ENCODE data around the gene CIRBP. TPM values are rescaled to one million over a fixed set of nuclear protein-coding genes. Genes with fewer than 3 reads are reported as not detected.

CIRBP gene
- total RNA-seq, 2 experiments from 2014 or later = 278 to 309 TPM

GRCh38 chr19:1253514-1254080, 15.5 kb upstream of the CIRBP start:
- Histone ChIP-seq H3K79me2 (ENCODE audit: insufficient read depth, low read depth, low read length) (peaks cover 45% of the 10 kb centered on the region; the same call in 1 of the 2 replicates), H3K9me3 (ENCODE audit: low read length) (no peaks in the 10 kb centered on the region)
- intact Hi-C loops (cut with micrococcal nuclease; ENCODE audit: unreplicated experiment) = loop anchor here (1.0 kb wide), 1 partner anchor 8 kb away; no protein-coding TSS in a partner anchor

DNA sequence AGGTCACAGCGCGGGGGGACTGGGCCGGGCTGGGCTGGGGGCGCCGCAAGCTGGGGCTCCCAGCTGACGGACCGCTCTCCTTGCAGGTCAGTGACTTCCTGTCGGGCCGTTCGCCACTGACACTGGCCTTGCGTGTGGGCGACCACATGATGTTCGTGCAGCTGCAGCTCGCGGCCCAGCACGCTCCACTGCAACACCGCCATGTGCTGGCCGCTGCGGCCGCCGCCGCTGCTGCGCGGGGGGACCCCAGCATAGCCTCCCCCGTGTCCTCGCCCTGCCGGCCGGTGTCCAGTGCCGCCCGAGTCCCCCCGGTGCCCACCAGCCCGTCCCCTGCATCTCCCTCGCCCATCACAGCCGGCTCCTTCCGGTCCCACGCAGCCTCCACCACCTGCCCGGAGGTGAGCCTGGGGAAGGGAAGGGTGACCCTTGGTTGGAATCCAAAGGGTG, 15.0 kb upstream of the CIRBP start:
- Histone ChIP-seq H4K20me1 (ENCODE audit: insufficient read depth, low read length) (0 out of 2 replicates have a peak, but pooled peaks cover 7% of the 10 kb centered on the region), H3K9me2 (ENCODE audit: insufficient read depth, low read length) (no peaks in the 10 kb centered on the region), H3K27ac (ENCODE audit: low read depth, low read length, poor library complexity, severe bottlenecking) (no peak overlapping the region), H3K4me3 (ENCODE audit: low read depth, low read length, poor library complexity, severe bottlenecking) (no peak overlapping the region), H2AFZ (ENCODE audit: low read length) (no peak overlapping the region), H3K9me3 (ENCODE audit: low read length) (no peaks in the 10 kb centered on the region), H3K4me2 (ENCODE audit: low read length) (no peak overlapping the region), H3K4me1 (ENCODE audit: insufficient read depth, low read length, poor library complexity, severe bottlenecking) (peaks cover 44% of the 10 kb centered on the region), H3K79me2 (ENCODE audit: insufficient read depth, low read depth, low read length) (peaks cover 45% of the 10 kb centered on the region; the same call in 1 of the 2 replicates), H3K36me3 (ENCODE audit: insufficient read depth, low read length) (peaks cover 78% of the 10 kb centered on the region)
- ChIA-PET CTCF (ENCODE audit: unreplicated experiment) (no interaction called here), POLR2A (interaction anchor here (1.7 kb wide), 1 partner anchor 15 kb away, joined by 13 read pairs; the partner anchor contains the start of gene CIRBP)
- BruUV-seq (replicated peaks) = no TSS peak
- DNase-seq (ENCODE audit: low spot score) = no peak
- no peak for TF ChIP-seq EZH2phosphoT487 (IDR thresholded peaks at IDR 0.05; ENCODE audit: borderline replicate concordance, low read depth, low read length)
- TF ChIP-seq, protein P1, sequence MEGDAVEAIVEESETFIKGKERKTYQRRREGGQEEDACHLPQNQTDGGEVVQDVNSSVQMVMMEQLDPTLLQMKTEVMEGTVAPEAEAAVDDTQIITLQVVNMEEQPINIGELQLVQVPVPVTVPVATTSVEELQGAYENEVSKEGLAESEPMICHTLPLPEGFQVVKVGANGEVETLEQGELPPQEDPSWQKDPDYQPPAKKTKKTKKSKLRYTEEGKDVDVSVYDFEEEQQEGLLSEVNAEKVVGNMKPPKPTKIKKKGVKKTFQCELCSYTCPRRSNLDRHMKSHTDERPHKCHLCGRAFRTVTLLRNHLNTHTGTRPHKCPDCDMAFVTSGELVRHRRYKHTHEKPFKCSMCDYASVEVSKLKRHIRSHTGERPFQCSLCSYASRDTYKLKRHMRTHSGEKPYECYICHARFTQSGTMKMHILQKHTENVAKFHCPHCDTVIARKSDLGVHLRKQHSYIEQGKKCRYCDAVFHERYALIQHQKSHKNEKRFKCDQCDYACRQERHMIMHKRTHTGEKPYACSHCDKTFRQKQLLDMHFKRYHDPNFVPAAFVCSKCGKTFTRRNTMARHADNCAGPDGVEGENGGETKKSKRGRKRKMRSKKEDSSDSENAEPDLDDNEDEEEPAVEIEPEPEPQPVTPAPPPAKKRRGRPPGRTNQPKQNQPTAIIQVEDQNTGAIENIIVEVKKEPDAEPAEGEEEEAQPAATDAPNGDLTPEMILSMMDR (conservative IDR thresholded peaks at IDR 0.05; ENCODE audit: low read length) = no peak
- intact Hi-C loops (cut with micrococcal nuclease; ENCODE audit: unreplicated experiment) = no loop called here

More at GRCh38 chr19:1253514-1254080, 15.5 kb upstream of the CIRBP start:
- CTCF ChIA-PET (ENCODE audit: unreplicated experiment) = no interaction called here
- Histone ChIP-seq H3K4me1 (ENCODE audit: insufficient read depth, low read length, poor library complexity, severe bottlenecking) (peaks cover 39% of the 10 kb centered on the region), H3K4me2 (ENCODE audit: low read length) (peak overlapping the region; percentile 100), H2AFZ (ENCODE audit: low read length) (no peak overlapping the region), H3K4me3 (ENCODE audit: low read depth, low read length, poor library complexity, severe bottlenecking) (peak overlapping the region; percentile 97), H3K27ac (ENCODE audit: low read depth, low read length, poor library complexity, severe bottlenecking) (peak overlapping the region; percentile 87), H3K9me2 (ENCODE audit: insufficient read depth, low read length) (no peaks in the 10 kb centered on the region), H4K20me1 (ENCODE audit: insufficient read depth, low read length) (0 out of 2 replicates have a peak, but pooled peaks cover 7% of the 10 kb centered on the region), H3K36me3 (ENCODE audit: insufficient read depth, low read length) (peaks cover 78% of the 10 kb centered on the region)
- no TSS peak for BruUV-seq (replicated peaks)
- no peak for TF ChIP-seq EZH2phosphoT487 (IDR thresholded peaks at IDR 0.05; ENCODE audit: borderline replicate concordance, low read depth, low read length)
- TF ChIP-seq, protein P1 (conservative IDR thresholded peaks at IDR 0.05; ENCODE audit: low read length) = no peak
- no peak for DNase-seq (ENCODE audit: low spot score)
- POLR2A ChIA-PET = interaction anchor here (1.1 to 1.7 kb wide), 3 partner anchors 10 to 22 kb away, joined by 3 to 13 read pairs (median 3); partner anchors contain the start of genes CIRBP and FAM174C

All from OCI-LY7 (cell line).